GM23248 (cell line): ENCODE results near the gene NHS. TPM values are rescaled to one million over a fixed set of nuclear protein-coding genes. Genes with fewer than 3 reads are reported as not detected.

Experiments used
- DNase-seq: peaks from one replicate; pipeline ENCODE4 v3.0.0-alpha.2; 2015
- H2AFZ ChIP-seq: fragments of 200-600 bp; sonication (generic); 2 replicates; pipeline ENCODE4 v1.6.1; 2016; ENCODE audit warnings: antibody characterized with exemption
- H3F3A ChIP-seq: fragments of 200-600 bp; sonication (generic); 2 replicates; pipeline ENCODE4 v1.6.1; 2016; ENCODE audit warnings: mild to moderate bottlenecking, antibody characterized with exemption, mixed run types; ENCODE audit not compliant: insufficient read depth
- H3K27ac ChIP-seq: fragments of 200-600 bp; sonication (generic); 2 replicates; pipeline ENCODE4 v1.5.1; 2016; ENCODE audit warnings: mild to moderate bottlenecking
- H3K27me3 ChIP-seq: fragments of 200-600 bp; sonication (generic); replicated peaks from 2 replicates; pipeline ENCODE4 v1.6.1; 2016; ENCODE audit warnings: mild to moderate bottlenecking; ENCODE audit not compliant: insufficient read depth
- H3K36me3 ChIP-seq: fragments of 200-600 bp; sonication (generic); 2 replicates; pipeline ENCODE4 v1.6.1; 2016; ENCODE audit warnings: low read depth, mild to moderate bottlenecking
- H3K4me1 ChIP-seq: fragments of 200-600 bp; sonication (generic); 2 replicates; pipeline ENCODE4 v1.6.1; 2016; ENCODE audit warnings: mild to moderate bottlenecking; ENCODE audit not compliant: insufficient read depth
- H3K4me2 ChIP-seq: fragments of 200-600 bp; sonication (generic); one replicate; pipeline ENCODE4 v1.6.1; 2016; ENCODE audit warnings: mild to moderate bottlenecking; ENCODE audit not compliant: unreplicated experiment
- H3K4me3 ChIP-seq: fragments of 200-600 bp; sonication (generic); 2 replicates; pipeline ENCODE4 v1.5.1; 2016; ENCODE audit warnings: mild to moderate bottlenecking
- H3K79me2 ChIP-seq: fragments of 200-600 bp; sonication (generic); 2 replicates; pipeline ENCODE4 v1.6.1; 2016; ENCODE audit warnings: mild to moderate bottlenecking; ENCODE audit not compliant: insufficient read depth
- H3K9ac ChIP-seq: fragments of 200-600 bp; sonication (generic); 2 replicates; pipeline ENCODE4 v1.6.1; 2016; ENCODE audit warnings: mild to moderate bottlenecking
- H3K9me2 ChIP-seq: fragments of 200-600 bp; sonication (generic); 2 replicates; pipeline ENCODE4 v1.6.1; 2016; ENCODE audit warnings: mixed run types, mild to moderate bottlenecking, moderate library complexity; ENCODE audit not compliant: insufficient read depth
- H3K9me3 ChIP-seq: fragments of 200-600 bp; sonication (generic); one replicate; pipeline ENCODE4 v1.6.1; 2017; ENCODE audit warnings: low read depth
- H4K20me1 ChIP-seq: fragments of 200-600 bp; sonication (generic); 2 replicates; pipeline ENCODE4 v1.6.0; 2016; ENCODE audit not compliant: insufficient read depth
- EZH2 ChIP-seq: fragments of 200-600 bp; sonication (generic); IDR thresholded peaks from 2 replicates; pipeline ENCODE4 v1.6.1; 2018; ENCODE audit warnings: antibody characterized with exemption, mild to moderate bottlenecking; ENCODE audit not compliant: insufficient read depth, poor library complexity, severe bottlenecking
- EZH2phosphoT487 ChIP-seq: fragments of 200-600 bp; sonication (generic); IDR thresholded peaks from 2 replicates; pipeline ENCODE4 v1.6.1; 2018; ENCODE audit warnings: antibody characterized with exemption, moderate library complexity, mild to moderate bottlenecking, low read depth; ENCODE audit not compliant: insufficient read depth
- WGBS, 2 experiments: methylation state at CpG; one replicate each; pipeline ENCODE4 v1.1.6; 2015 to 2017; ENCODE audit warnings: low lambda C conversion rate in 2 of 2, low coverage in 1 of 2; ENCODE audit errors: missing lambda C conversion rate in 2 of 2; 5-methylcytosine and 5-hydroxymethylcytosine counted together
- in situ Hi-C: fragments of 300-500 bp; cut with MboI; formaldehyde crosslinking; loops from 2 replicates; pipeline ENCODE4 v1.15.0; 2020
- polyA plus RNA-seq: library from polyadenylated mRNA; unstranded; fragments of >200 nt; fragmentation: Nextera tagmentation; extraction: Ambion mirVana; gene quantifications from 2 replicates; pipeline ENCODE4 v1.2.1, GENCODE V29; 2016
- total RNA-seq: library from RNA; depleted of rRNA; stranded (reverse); fragments of >200 nt; shearing (Covaris generic); gene quantifications from 2 replicates; pipeline ENCODE4 v1.2.3, GENCODE V29; 2014

The NHS gene
- total and polyA plus RNA-seq, 2 experiments from 2014 or later: 1.0 to 5.6 TPM

- Histone ChIP-seq H3K9me3 (no peaks in the 10 kb centered on the region), H3K4me3 (no peak overlapping the region), H2AFZ (no peak overlapping the region), H3K9me2 (no peaks in the 10 kb centered on the region), H3K27me3 (no peaks in the 10 kb centered on the region), H3K4me2 (no peak overlapping the region), H3K4me1 (peaks cover 25% of the 10 kb centered on the region), H3K27ac (peak overlapping the region; percentile 73), H3K36me3 (no peaks in the 10 kb centered on the region), H4K20me1 (no peaks in the 10 kb centered on the region), H3K9ac (no peak overlapping the region), H3F3A (no peaks in the 10 kb centered on the region; the same call in none of the 2 replicates), H3K79me2 (no peaks in the 10 kb centered on the region)
- no peak for DNase-seq
- in situ Hi-C loops: no loop called here
- TF ChIP-seq EZH2 (no peak), EZH2phosphoT487 (no peak)
- 66 to 67% methylated on average over 5 to 6 of the region's 6 CpGs for whole genome bisulfite sequencing, 2 experiments
Observed at GRCh38 chrX:17553961-17554482, 179.0 kb downstream of the NHS start.

DNA sequence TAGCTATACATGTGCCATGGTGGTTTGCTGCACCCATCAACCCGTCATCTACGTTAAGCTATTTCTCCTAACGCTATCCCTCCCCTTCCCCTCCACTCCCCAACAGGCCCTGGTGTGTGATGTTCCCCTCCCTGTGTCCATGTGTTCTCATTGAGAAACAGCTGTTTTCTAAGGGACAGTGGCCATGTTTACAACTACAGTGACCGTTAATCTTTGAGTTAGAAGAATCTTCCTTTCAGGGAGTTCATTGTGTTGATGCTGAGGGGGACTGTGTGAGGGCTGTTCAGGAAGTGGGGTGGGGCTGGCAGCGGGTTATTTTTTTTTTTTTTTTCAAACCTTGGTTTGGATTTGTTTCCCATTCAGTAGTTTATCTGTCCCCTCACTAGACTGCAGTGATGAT lies 179.9 kb downstream of the NHS start:
- H3K36me3 ChIP-seq: no peaks in the 10 kb centered on the region
- no peaks in the 10 kb centered on the region for H4K20me1 ChIP-seq
- no peaks in the 10 kb centered on the region for H3K27me3 ChIP-seq
- H3K9ac ChIP-seq: no peak overlapping the region
- no peaks in the 10 kb centered on the region for H3K79me2 ChIP-seq
- H3K4me3 ChIP-seq: no peak overlapping the region
- H3K4me1 ChIP-seq: peaks cover 33% of the 10 kb centered on the region
- 41 to 50% methylated on average over 3 to 5 of the region's 5 CpGs for WGBS, 2 experiments
- no peaks in the 10 kb centered on the region for H3K9me3 ChIP-seq
- in situ Hi-C loops: no loop called here
- TF ChIP-seq EZH2: no peak
- no peak for TF ChIP-seq EZH2phosphoT487
- no peak for DNase-seq
- no peak overlapping the region for H3K27ac ChIP-seq
- H3F3A ChIP-seq: peaks cover 4% of the 10 kb centered on the region
- H2AFZ ChIP-seq: no peak overlapping the region
- H3K9me2 ChIP-seq: no peaks in the 10 kb centered on the region
- peak overlapping the region; percentile 35 for H3K4me2 ChIP-seq

- H3K4me3 ChIP-seq: no peak overlapping the region
- H3K4me2 ChIP-seq: no peak overlapping the region
- H2AFZ ChIP-seq: no peak overlapping the region
- no peaks in the 10 kb centered on the region for H3K36me3 ChIP-seq
- no peaks in the 10 kb centered on the region for H3K27me3 ChIP-seq
- no peaks in the 10 kb centered on the region for H3K9me2 ChIP-seq
- DNase-seq: no peak
- peaks cover 40% of the 10 kb centered on the region for H3K4me1 ChIP-seq
- no peak for TF ChIP-seq EZH2phosphoT487
- TF ChIP-seq EZH2: no peak
- no peak overlapping the region for H3K9ac ChIP-seq
- WGBS, 2 experiments: 48 to 54% methylated on average over 2 of the region's 2 CpGs
- no peak overlapping the region for H3K27ac ChIP-seq
- no peaks in the 10 kb centered on the region for H3K79me2 ChIP-seq
- in situ Hi-C loops: no loop called here
- no peaks in the 10 kb centered on the region for H3K9me3 ChIP-seq
- no peaks in the 10 kb centered on the region for H4K20me1 ChIP-seq
- peaks cover 11% of the 10 kb centered on the region for H3F3A ChIP-seq
Observed at GRCh38 chrX:17555846-17556245, 180.8 kb downstream of the NHS start.

GRCh38 chrX:17559728-17560379 lies 184.9 kb downstream of the NHS start:
- H3K36me3 ChIP-seq: no peaks in the 10 kb centered on the region
- H3K9me2 ChIP-seq: no peaks in the 10 kb centered on the region
- H3K4me1 ChIP-seq: peaks cover 32% of the 10 kb centered on the region
- peak overlapping the region; percentile 54 for H3K4me2 ChIP-seq
- no peaks in the 10 kb centered on the region for H3K79me2 ChIP-seq
- H2AFZ ChIP-seq: no peak overlapping the region
- peak; percentile 83 for DNase-seq
- peaks cover 11% of the 10 kb centered on the region for H3F3A ChIP-seq
- no peaks in the 10 kb centered on the region for H3K27me3 ChIP-seq
- peak overlapping the region; percentile 45 for H3K27ac ChIP-seq
- no peak overlapping the region for H3K9ac ChIP-seq
- no peaks in the 10 kb centered on the region for H3K9me3 ChIP-seq
- no peak for TF ChIP-seq EZH2
- no peak for TF ChIP-seq EZH2phosphoT487
- no peaks in the 10 kb centered on the region for H4K20me1 ChIP-seq
- no peak overlapping the region; the same call in 1 of the 2 replicates for H3K4me3 ChIP-seq
- 41 to 42% methylated on average over 8 of the region's 8 CpGs for WGBS, 2 experiments
- in situ Hi-C loops: no loop called here
